ENCODE measurements around the gene RBBP8NL. TPM values are rescaled to one million over a fixed set of nuclear protein-coding genes. Genes with fewer than 3 reads are reported as not detected.
A peak's percentile ranks its signal among the peaks of the same experiment; 100 is the strongest.

The RBBP8NL gene
- total RNA-seq (2021) = 0.20 and 0.28 TPM in 2 replicates
- long read RNA-seq = 0 reads

- Histone ChIP-seq H3K27me3 (ENCODE audit: insufficient read depth, low read length) (no peaks in the 10 kb centered on the region), H3K4me2 (ENCODE audit: insufficient read depth, insufficient read length, low read length) (no peak within 1 kb of the TSS), H2BK5ac (ENCODE audit: insufficient read length, low read length) (no peak within 1 kb of the TSS)
Measured at GRCh38 chr20:62427172-62428001, at the start of gene RBBP8NL. TSS of gene RBBP8NL (minus strand) at chr20:62427539. CDS start at chr20:62419647, 7,892 bp downstream.

More at GRCh38 chr20:62427172-62428001, at the start of gene RBBP8NL:
- Histone ChIP-seq H3K79me2 (ENCODE audit: insufficient read depth, low read length) (no peaks in the 10 kb centered on the region), H3K79me1 (ENCODE audit: insufficient read depth, low read depth, low read length, poor library complexity, severe bottlenecking) (no peaks in the 10 kb centered on the region), H2BK120ac (ENCODE audit: low read depth, low read length, poor library complexity, severe bottlenecking) (no peak within 1 kb of the TSS), H4K20me1 (ENCODE audit: control insufficient read depth, insufficient read depth, insufficient read length) (no peaks in the 10 kb centered on the region), H2AFZ (ENCODE audit: low read length) (no peak within 1 kb of the TSS), H3K23me2 (ENCODE audit: insufficient read length, low read depth, low read length, poor library complexity, severe bottlenecking) (no peaks in the 10 kb centered on the region), H4K5ac (ENCODE audit: insufficient read length, low read depth, low read length) (no peak within 1 kb of the TSS), H2AK5ac (ENCODE audit: insufficient read length, low read length) (no peak within 1 kb of the TSS), H3K27ac (ENCODE audit: insufficient read length, low read depth, low read length) (no peak within 1 kb of the TSS), H3K9ac (ENCODE audit: extremely low read depth, insufficient read length, low read length) (no peak within 1 kb of the TSS), H4K8ac (replicated peaks; ENCODE audit: insufficient read length, low read depth, low read length) (no peak within 1 kb of the TSS), H3K14ac (ENCODE audit: insufficient read depth, low read length) (peak within 1 kb of the TSS; percentile 67), H3K4ac (ENCODE audit: low read depth, low read length) (no peak within 1 kb of the TSS), H2BK12ac (ENCODE audit: insufficient read length, low read depth, low read length) (no peak within 1 kb of the TSS), H4K91ac (ENCODE audit: insufficient read length, low read depth, low read length) (no peak within 1 kb of the TSS), H3T11ph (ENCODE audit: low read length) (no peak within 1 kb of the TSS), H2BK15ac (ENCODE audit: low read depth, low read length) (no peak within 1 kb of the TSS), H3K9me3 (ENCODE audit: control insufficient read depth, low read depth, low read length) (no peaks in the 10 kb centered on the region), H3K23ac (ENCODE audit: insufficient read length, low read depth, low read length) (no peak within 1 kb of the TSS), H3K56ac (ENCODE audit: insufficient read length, low read depth, low read length) (no peak within 1 kb of the TSS), H3K4me1 (ENCODE audit: insufficient read depth, low read length) (peaks cover 3% of the 10 kb centered on the region; the same call in 1 of the 2 replicates), H2BK20ac (ENCODE audit: low read depth, low read length, poor library complexity, severe bottlenecking) (no peak within 1 kb of the TSS), H3K18ac (ENCODE audit: insufficient read length, low read depth, low read length) (peak within 1 kb of the TSS; percentile 59)
- H3K4me3 Mint-ChIP-seq = peak within 1 kb of the TSS; percentile 14 to 48; a peak in 4 of 5 replicates
- H3K9me3 Mint-ChIP-seq = peaks cover 0 to 3% of the 10 kb centered on the region in 2 experiments; a peak in 1 of 5 replicates
- peaks cover 25 to 58% of the 10 kb centered on the region in 2 experiments for H3K4me1 Mint-ChIP-seq
- no CpG with 5 or more reads among the region's 28 CpGs for WGBS (ENCODE audit: extremely low coverage, insufficient read length, low lambda C conversion rate)
- peak; percentile 51; the same call in 2 of the 3 replicates for TF ChIP-seq CTCF (conservative IDR thresholded peaks at IDR 0.05)
- 0 out of 7 replicates have a peak, but pooled peaks cover 0 to 4% (median 0%) of the 10 kb centered on the region in 3 experiments for H3K36me3 Mint-ChIP-seq (ENCODE audit: insufficient read depth in 1 of 3, low read depth in 3 of 3)
- H3K27me3 Mint-ChIP-seq (ENCODE audit: low read depth) = peaks cover 10% of the 10 kb centered on the region
- DNase-seq = peak; percentile 93
- peak within 1 kb of the TSS in 1 of 3 experiments; percentile 86; a peak in 3 of 7 replicates for H3K27ac Mint-ChIP-seq

Measured in H9 (cell line).